IMR-90 (cell line): ENCODE data around the gene MAG. TPM values are rescaled to one million over a fixed set of nuclear protein-coding genes. Genes with fewer than 3 reads are reported as not detected.

Experiments
- ATAC-seq: fragments of 200-7000 bp; cut with Tn5 transposase; 2 replicates; pipeline ENCODE4 v1.9.1; 2020; ENCODE audit warnings: low read depth, mild to moderate bottlenecking, moderate library complexity
- BruUV-seq: library from RNA; stranded (reverse); fragments of 400-500 nt; replicated peaks from 2 replicates; lab custom pipeline; 2021; lab: Mats Ljungman, UMichigan
- CTCF ChIA-PET: fragments of 300-600 bp; formaldehyde crosslinking; extraction: SDS; loops from one replicate; lab custom pipeline; 2021; ENCODE audit warnings: antibody characterized with exemption; lab: Yijun Ruan, JAX
- POLR2A ChIA-PET: fragments of 300-600 bp; sonication (Branson Sonifier 250); formaldehyde crosslinking; loops from one replicate; lab custom pipeline; 2022; ENCODE audit warnings: antibody characterized with exemption; ENCODE audit not compliant: unreplicated experiment; lab: Charles Lee
- DNase-seq: peaks from one replicate; pipeline ENCODE4 v3.0.0; 2013
- H2AFZ ChIP-seq: replicated peaks from 2 replicates; pipeline ENCODE3; 2013; ENCODE audit warnings: low read length, mild to moderate bottlenecking; ENCODE audit not compliant: poor library complexity
- H2AK5ac ChIP-seq: 2 replicates; pipeline ENCODE4 v1.6.1; 2013; ENCODE audit warnings: low read depth, low read length, inconsistent platforms
- H2AK9ac ChIP-seq: replicated peaks from 2 replicates; pipeline ENCODE3; 2013; ENCODE audit warnings: mild to moderate bottlenecking, low read depth, low read length, moderate library complexity; ENCODE audit not compliant: poor library complexity
- H2BK120ac ChIP-seq: 2 replicates; pipeline ENCODE4 v1.6.1; 2013; ENCODE audit warnings: low read depth, low read length, inconsistent platforms
- H2BK15ac ChIP-seq: 3 replicates; pipeline ENCODE4 v1.6.1; 2013; ENCODE audit warnings: low read depth, low read length, inconsistent platforms
- H2BK20ac ChIP-seq: 2 replicates; pipeline ENCODE4 v1.6.1; 2013; ENCODE audit warnings: low read depth, mild to moderate bottlenecking, inconsistent platforms, low read length, moderate library complexity
- H2BK5ac ChIP-seq: 2 replicates; pipeline ENCODE4 v1.6.1; 2013; ENCODE audit warnings: mild to moderate bottlenecking, low read depth, low read length, inconsistent platforms; ENCODE audit not compliant: poor library complexity, severe bottlenecking
- H3K14ac ChIP-seq: replicated peaks from 2 replicates; pipeline ENCODE4 v1.6.1; 2013; ENCODE audit warnings: low read depth, low read length, inconsistent platforms
- H3K18ac ChIP-seq: 2 replicates; pipeline ENCODE4 v1.6.1; 2013; ENCODE audit warnings: low read depth, low read length, control low read depth
- H3K23ac ChIP-seq: 2 replicates; pipeline ENCODE4 v1.6.1; 2013; ENCODE audit warnings: low read depth, low read length, inconsistent platforms
- H3K27ac ChIP-seq: 2 replicates; pipeline ENCODE4 v1.5.1; 2013; ENCODE audit warnings: mild to moderate bottlenecking, control low read depth, low read length; ENCODE audit not compliant: insufficient read depth
- H3K27me3 ChIP-seq: 2 replicates; pipeline ENCODE4 v1.6.1; 2013; ENCODE audit warnings: low read length; ENCODE audit not compliant: control insufficient read depth, insufficient read depth
- H3K36me3 ChIP-seq: 2 replicates; pipeline ENCODE4 v1.6.1; 2013; ENCODE audit warnings: low read length, mixed read lengths; ENCODE audit not compliant: control insufficient read depth, insufficient read depth
- H3K4ac ChIP-seq: 2 replicates; pipeline ENCODE4 v1.6.1; 2013; ENCODE audit warnings: low read depth, low read length, inconsistent platforms
- H3K4me1 ChIP-seq: 2 replicates; pipeline ENCODE4 v1.6.1; 2013; ENCODE audit warnings: low read length, mixed read lengths; ENCODE audit not compliant: control insufficient read depth, insufficient read depth
- H3K4me2 ChIP-seq: 2 replicates; pipeline ENCODE4 v1.6.1; 2013; ENCODE audit warnings: low read depth, mild to moderate bottlenecking, control low read depth, low read length, moderate library complexity
- H3K4me3 ChIP-seq: 2 replicates; pipeline ENCODE4 v1.5.1; 2013; ENCODE audit warnings: low read depth, mild to moderate bottlenecking, control low read depth, low read length, moderate library complexity; ENCODE audit not compliant: insufficient read depth
- H3K56ac ChIP-seq: 2 replicates; pipeline ENCODE4 v1.6.1; 2013; ENCODE audit warnings: low read length, inconsistent platforms; ENCODE audit not compliant: insufficient read depth; ENCODE audit errors: extremely low read depth
- H3K79me1 ChIP-seq, 2 experiments: 2 replicates each; pipeline ENCODE4 v1.6.1; 2013; ENCODE audit warnings: low read length in 2 of 2, inconsistent platforms in 1 of 2, low read depth in 1 of 2
- H3K9ac ChIP-seq: 2 replicates; pipeline ENCODE4 v1.6.1; 2013; ENCODE audit warnings: low read depth, low read length, control low read depth
- H3K9me1 ChIP-seq: 2 replicates; pipeline ENCODE4 v1.6.1; 2013; ENCODE audit warnings: low read length, inconsistent platforms; ENCODE audit not compliant: insufficient read depth
- H3K9me3 ChIP-seq: 2 replicates; pipeline ENCODE4 v1.6.1; 2013; ENCODE audit warnings: low read length; ENCODE audit not compliant: control insufficient read depth, insufficient read depth
- H4K20me1 ChIP-seq: 2 replicates; pipeline ENCODE4 v1.6.1; 2013; ENCODE audit warnings: low read length, inconsistent platforms; ENCODE audit not compliant: insufficient read depth
- H4K5ac ChIP-seq: 2 replicates; pipeline ENCODE4 v1.6.1; 2013; ENCODE audit warnings: mild to moderate bottlenecking, low read depth, low read length, control low read depth
- H4K8ac ChIP-seq, 2 experiments: 2 replicates each; pipeline ENCODE4 v1.6.1; 2013; ENCODE audit warnings: low read depth in 2 of 2, low read length in 2 of 2, control low read depth in 1 of 2, inconsistent platforms in 1 of 2
- H4K91ac ChIP-seq: 2 replicates; pipeline ENCODE4 v1.6.1; 2013; ENCODE audit warnings: low read depth, low read length, inconsistent platforms; ENCODE audit not compliant: insufficient read depth
- BHLHE40 ChIP-seq: fragments of 150-350 bp; IDR thresholded peaks from 2 replicates; pipeline ENCODE4 v1.6.1; 2016; ENCODE audit warnings: mild to moderate bottlenecking, low read depth, low read length
- CEBPB ChIP-seq: IDR thresholded peaks from 2 replicates; pipeline ENCODE4 v1.6.1; 2012; ENCODE audit warnings: low read depth, low read length, improper control_type of control experiment
- CHD1 ChIP-seq: IDR thresholded peaks from 2 replicates; pipeline ENCODE4 v1.6.1; 2012; ENCODE audit warnings: low read depth, low read length, improper control_type of control experiment
- CTCF ChIP-seq: conservative IDR thresholded peaks from 2 replicates; pipeline ENCODE4 v1.5.1; 2012; ENCODE audit warnings: mild to moderate bottlenecking, low read depth, low read length, improper control_type of control experiment
- FOS ChIP-seq: fragments of 150-350 bp; IDR thresholded peaks from 2 replicates; pipeline ENCODE4 v1.6.1; 2016; ENCODE audit warnings: low read depth, low read length
- MAFK ChIP-seq: IDR thresholded peaks from 2 replicates; pipeline ENCODE4 v1.6.1; 2012; ENCODE audit warnings: low read depth, low read length, improper control_type of control experiment
- MAZ ChIP-seq: IDR thresholded peaks from 2 replicates; pipeline ENCODE4 v1.6.1; 2012; ENCODE audit warnings: low read depth, mild to moderate bottlenecking, low read length, improper control_type of control experiment, moderate library complexity, borderline replicate concordance
- MXI1 ChIP-seq: IDR thresholded peaks from 2 replicates; pipeline ENCODE4 v1.6.1; 2012; ENCODE audit warnings: low read depth, mild to moderate bottlenecking, low read length, moderate library complexity, borderline replicate concordance
- NFE2L2 ChIP-seq: fragments of 150-350 bp; IDR thresholded peaks from 2 replicates; pipeline ENCODE4 v1.6.1; 2016; ENCODE audit warnings: low read depth, mild to moderate bottlenecking, low read length
- POLR2A ChIP-seq: IDR thresholded peaks from 2 replicates; pipeline ENCODE4 v1.6.1; 2012; ENCODE audit warnings: mild to moderate bottlenecking, low read depth, low read length
- RAD21 ChIP-seq: IDR thresholded peaks from 2 replicates; pipeline ENCODE4 v1.6.1; 2012; ENCODE audit warnings: low read length, improper control_type of control experiment
- RCOR1 ChIP-seq: IDR thresholded peaks from 2 replicates; pipeline ENCODE4 v1.6.1; 2012; ENCODE audit warnings: mild to moderate bottlenecking, low read length, improper control_type of control experiment; ENCODE audit not compliant: insufficient replicate concordance
- RFX5 ChIP-seq: IDR thresholded peaks from 2 replicates; pipeline ENCODE4 v1.8.0; 2012; ENCODE audit warnings: low read depth, mild to moderate bottlenecking, low read length, moderate library complexity
- SMC3 ChIP-seq: fragments of 150-350 bp; IDR thresholded peaks from 2 replicates; pipeline ENCODE4 v1.6.1; 2016; ENCODE audit warnings: low read depth, mild to moderate bottlenecking, antibody characterized with exemption, low read length, moderate library complexity
- WGBS, 2 experiments: methylation state at CpG; one replicate each; pipeline versions ENCODE4 v1.1.5 to v1.1.7; 2013; ENCODE audit warnings: missing lambda C conversion rate in 2 of 2; ENCODE audit not compliant: insufficient read length in 1 of 2; ENCODE audit errors: extremely low coverage in 2 of 2; 5-methylcytosine and 5-hydroxymethylcytosine counted together
- dilution Hi-C: fragments of 300-500 bp; cut with HindIII; formaldehyde crosslinking; loops from one replicate; pipeline ENCODE4 v1.14.3; 2018; ENCODE audit warnings: low sequenced_read_pairs; ENCODE audit not compliant: unreplicated experiment
- in situ Hi-C: fragments of 300-500 bp; cut with MboI; formaldehyde crosslinking; loops from 3 replicates; pipeline ENCODE4 v1.14.3; 2019; ENCODE audit warnings: low sequenced_read_pairs, inconsistent platforms, mixed read lengths
- intact Hi-C: fragments of 100-400 bp; cut with micrococcal nuclease; formaldehyde crosslinking; loops from 2 replicates; pipeline ENCODE4 v1.10.0; 2022
- polyA plus RNA-seq, 3 experiments: library from polyadenylated mRNA; depleted of rRNA; stranded (reverse); fragments of >200 nt; gene quantifications; 2 replicates each; pipeline ENCODE4 v1.2.3, GENCODE V29; 2012; ENCODE audit warnings: low replicate concordance in 1 of 3
- total RNA-seq: library from RNA; depleted of rRNA; stranded (reverse); fragments of >200 nt; gene quantifications from 2 replicates; pipeline ENCODE4 v1.2.3, GENCODE V29; 2012
- TF ChIP-seq, protein P1 (sequence below): fragments of 150-350 bp; IDR thresholded peaks from 2 replicates; pipeline ENCODE4 v1.6.1; 2016; ENCODE audit warnings: low read depth, mild to moderate bottlenecking, low read length, moderate library complexity, borderline replicate concordance

The MAG gene
- total and polyA plus RNA-seq, 2 of the 4 experiments (the other 2 are of a cell fraction), result not detected

DNA sequence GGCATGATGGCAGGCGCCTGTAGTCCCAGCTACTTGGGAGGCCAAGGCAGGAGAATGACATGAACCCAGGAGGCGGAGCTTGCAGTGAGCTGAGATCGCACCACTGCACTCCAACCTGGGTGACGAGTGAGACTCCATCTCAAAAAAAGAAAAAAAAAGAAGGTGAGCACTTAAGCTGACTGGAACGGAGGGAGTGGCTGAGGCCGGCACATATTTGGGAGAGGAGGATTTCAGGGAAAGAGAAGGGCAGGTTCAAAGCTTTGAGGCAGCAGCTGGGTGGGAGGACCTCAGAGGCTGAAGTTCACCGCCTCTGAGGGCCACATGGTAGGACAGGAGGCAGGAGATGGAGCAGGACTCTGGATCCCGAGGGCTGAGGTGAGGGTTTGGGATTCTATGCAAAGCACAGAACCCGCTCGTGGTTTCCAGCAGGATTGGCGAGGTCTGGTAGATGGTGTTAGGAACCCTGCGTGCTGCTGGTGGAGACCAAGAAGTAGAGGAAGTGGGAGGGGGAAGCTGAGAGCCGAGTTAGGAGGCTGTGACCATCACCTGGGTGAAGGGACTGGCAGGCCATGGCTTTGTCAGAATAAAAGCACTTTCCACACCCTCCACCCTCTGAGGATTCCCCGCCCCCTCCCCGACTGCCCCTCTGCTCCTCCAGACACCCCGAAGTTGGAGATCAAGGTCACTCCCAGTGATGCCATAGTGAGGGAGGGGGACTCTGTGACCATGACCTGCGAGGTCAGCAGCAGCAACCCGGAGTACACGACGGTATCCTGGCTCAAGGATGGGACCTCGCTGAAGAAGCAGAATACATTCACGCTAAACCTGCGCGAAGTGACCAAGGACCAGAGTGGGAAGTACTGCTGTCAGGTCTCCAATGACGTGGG lies 45.4 kb downstream of the MAG start:
- Histone ChIP-seq H2BK15ac (no peak overlapping the region), H3K18ac (no peak overlapping the region), H2BK5ac (no peak overlapping the region), H3K27me3 (peaks cover 5% of the 10 kb centered on the region; the same call in 1 of the 2 replicates), H3K27ac (no peak overlapping the region), H4K91ac (no peak overlapping the region), H2AK9ac (no peak overlapping the region), H4K5ac (no peak overlapping the region), H3K56ac (no peak overlapping the region), H3K4ac (no peak overlapping the region), H3K4me1 (no peaks in the 10 kb centered on the region), H2AFZ (no peak overlapping the region), H3K9me3 (no peaks in the 10 kb centered on the region), H2BK20ac (no peak overlapping the region), H3K4me2 (no peak overlapping the region), H3K14ac (no peak overlapping the region), H2AK5ac (no peak overlapping the region), H3K9ac (no peak overlapping the region), H3K79me1 (no peaks in the 10 kb centered on the region), H3K36me3 (no peaks in the 10 kb centered on the region), H2BK120ac (no peak overlapping the region), H4K8ac (no peak overlapping the region), H3K4me3 (no peak overlapping the region), H3K23ac (no peak overlapping the region), H3K9me1 (no peaks in the 10 kb centered on the region), H4K20me1 (no peaks in the 10 kb centered on the region)
- intact Hi-C loops (no loop called here), dilution Hi-C loops (no loop called here), in situ Hi-C loops (loop anchor here (25.0 kb wide), 1 partner anchor 250 kb away; the partner anchor contains the start of gene PMIS2)
- ATAC-seq (no peak), DNase-seq (no peak)
- 79% methylated on average over 13 of the region's 25 CpGs; no CpG with 5 or more reads in 1 of the 2 experiments for WGBS, 2 experiments
- ChIA-PET CTCF (no interaction called here), POLR2A (no interaction called here)
- no TSS peak for BruUV-seq
- TF ChIP-seq MAFK (no peak), CHD1 (no peak), FOS (no peak), MAZ (no peak), BHLHE40 (no peak), CEBPB (no peak), NFE2L2 (no peak), POLR2A (no peak), RFX5 (no peak), RCOR1 (no peak), SMC3 (no peak), CTCF (no peak), MXI1 (no peak), RAD21 (no peak)
- TF ChIP-seq, protein P1, sequence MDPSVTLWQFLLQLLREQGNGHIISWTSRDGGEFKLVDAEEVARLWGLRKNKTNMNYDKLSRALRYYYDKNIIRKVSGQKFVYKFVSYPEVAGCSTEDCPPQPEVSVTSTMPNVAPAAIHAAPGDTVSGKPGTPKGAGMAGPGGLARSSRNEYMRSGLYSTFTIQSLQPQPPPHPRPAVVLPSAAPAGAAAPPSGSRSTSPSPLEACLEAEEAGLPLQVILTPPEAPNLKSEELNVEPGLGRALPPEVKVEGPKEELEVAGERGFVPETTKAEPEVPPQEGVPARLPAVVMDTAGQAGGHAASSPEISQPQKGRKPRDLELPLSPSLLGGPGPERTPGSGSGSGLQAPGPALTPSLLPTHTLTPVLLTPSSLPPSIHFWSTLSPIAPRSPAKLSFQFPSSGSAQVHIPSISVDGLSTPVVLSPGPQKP, result no peak
